Inferior parietal cortex (tissue), 1 donor: ENCODE measurements around the gene TNFRSF19.

Source experiments
- DNase-seq: peaks from one replicate; pipeline ENCODE4 v3.0.0-alpha.2; 2016; ENCODE audit errors: extremely low spot score

The TNFRSF19 gene

GRCh38 chr13:23628250-23628649 lies 58.0 kb downstream of the TNFRSF19 start:
- no peak for DNase-seq

GRCh38 chr13:23628765-23629565 lies 58.8 kb downstream of the TNFRSF19 start:
- no peak for DNase-seq

- DNase-seq, result no peak
Measured at GRCh38 chr13:23629566-23630272, 59.5 kb downstream of the TNFRSF19 start.

- no peak for DNase-seq
Measured at GRCh38 chr13:23630349-23631093, 60.3 kb downstream of the TNFRSF19 start.

- DNase-seq, result no peak
Measured at GRCh38 chr13:23631311-23632047, 61.3 kb downstream of the TNFRSF19 start.

GRCh38 chr13:23632048-23632582 lies 61.9 kb downstream of the TNFRSF19 start:
- no peak for DNase-seq

GRCh38 chr13:23632741-23633140 lies 62.5 kb downstream of the TNFRSF19 start:
- DNase-seq, result no peak

GRCh38 chr13:23634897-23635296 lies 64.7 kb downstream of the TNFRSF19 start:
- no peak for DNase-seq

GRCh38 chr13:23636360-23636759 lies 66.1 kb downstream of the TNFRSF19 start:
- no peak for DNase-seq

GRCh38 chr13:23637829-23638228 lies 67.6 kb downstream of the TNFRSF19 start:
- DNase-seq, result no peak

- DNase-seq, result no peak
Measured at GRCh38 chr13:23639674-23640073, 69.5 kb downstream of the TNFRSF19 start.

GRCh38 chr13:23642110-23642509 lies 71.9 kb downstream of the TNFRSF19 start:
- DNase-seq, result no peak

GRCh38 chr13:23643338-23644125 lies 73.3 kb downstream of the TNFRSF19 start:
- DNase-seq, result no peak

GRCh38 chr13:23644126-23644419 lies 73.9 kb downstream of the TNFRSF19 start:
- DNase-seq, result no peak

GRCh38 chr13:23644527-23645138 lies 74.4 kb downstream of the TNFRSF19 start:
- DNase-seq, result no peak

- no peak for DNase-seq
Measured at GRCh38 chr13:23645851-23646250, 75.6 kb downstream of the TNFRSF19 start.

- no peak for DNase-seq
Measured at GRCh38 chr13:23651439-23651838, 81.2 kb downstream of the TNFRSF19 start.

- DNase-seq, result no peak
Measured at GRCh38 chr13:23651887-23652286, 81.7 kb downstream of the TNFRSF19 start.

GRCh38 chr13:23652909-23653726 lies 82.9 kb downstream of the TNFRSF19 start:
- no peak for DNase-seq
